ENCODE results near the gene ODAM.

GRCh38 chr4:70236125-70236524 is 40.6 kb downstream of the ODAM start:
- TF ChIP-seq CTCF (IDR thresholded peaks at IDR 0.05; ENCODE audit: insufficient read depth, low read depth, low read length), result no peak
- no peak for TF ChIP-seq EZH2 (IDR thresholded peaks at IDR 0.05; ENCODE audit: insufficient read depth, low read length)
